ENCODE results near the gene DNAH1.

DNAH1 gene

GRCh38 chr3:52403271-52403841 lies 87.2 kb downstream of the DNAH1 start:
- Histone ChIP-seq H3K27ac (no peak overlapping the region), H3K4me1 (peaks cover 0 to 17% (median 8%) of the 10 kb centered on the region in 4 donors), H3K9me3 (no peaks in the 10 kb centered on the region), H3K36me3 (peaks cover 56 to 95% (median 72%) of the 10 kb centered on the region in 3 donors), H3K27me3 (no peaks in the 10 kb centered on the region), H3K4me3 (no peak overlapping the region)
- intact Hi-C loops (cut with DNase I; ENCODE audit: low total_unique reads): no loop called here
- TF ChIP-seq CTCF (IDR thresholded peaks at IDR 0.05): no peak
- DNase-seq: peak in 1 of 2 donors; percentile 58

- intact Hi-C loops (cut with DNase I; ENCODE audit: low total_unique reads): no loop called here
- no peaks in the 10 kb centered on the region for H3K27me3 ChIP-seq
- no peaks in the 10 kb centered on the region for H3K9me3 ChIP-seq
- TF ChIP-seq CTCF (IDR thresholded peaks at IDR 0.05): no peak
- H3K4me1 ChIP-seq: peaks cover 0 to 23% (median 14%) of the 10 kb centered on the region in 4 donors
- H3K4me3 ChIP-seq: no peak overlapping the region
- H3K36me3 ChIP-seq: peaks cover 56 to 90% (median 72%) of the 10 kb centered on the region in 3 donors
- peak in 1 of 2 donors; percentile 68 for DNase-seq
- H3K27ac ChIP-seq: no peak overlapping the region
These were observed 87.8 kb downstream of the DNAH1 start for GRCh38 chr3:52403955-52404354.

GRCh38 chr3:52404391-52404790 lies 88.3 kb downstream of the DNAH1 start:
- peaks cover 56 to 86% (median 72%) of the 10 kb centered on the region in 3 donors for H3K36me3 ChIP-seq
- H3K4me1 ChIP-seq: peaks cover 0 to 28% (median 19%) of the 10 kb centered on the region in 4 donors
- H3K27me3 ChIP-seq: no peaks in the 10 kb centered on the region
- no peak overlapping the region for H3K27ac ChIP-seq
- no peak for DNase-seq
- intact Hi-C loops (cut with DNase I; ENCODE audit: low total_unique reads): no loop called here
- H3K9me3 ChIP-seq: no peaks in the 10 kb centered on the region
- TF ChIP-seq CTCF (IDR thresholded peaks at IDR 0.05): no peak
- no peak overlapping the region for H3K4me3 ChIP-seq

- intact Hi-C loops (cut with DNase I; ENCODE audit: low total_unique reads): loop anchor here (5.0 kb wide), 1 partner anchor 113 kb away; no protein-coding TSS in a partner anchor
- peaks cover 56 to 80% (median 72%) of the 10 kb centered on the region in 3 donors for H3K36me3 ChIP-seq
- peak in 1 of 2 donors; percentile 61 for DNase-seq
These were observed 88.9 kb downstream of the DNAH1 start for GRCh38 chr3:52405066-52405465.

GRCh38 chr3:52405601-52406110 lies 89.5 kb downstream of the DNAH1 start:
- Histone ChIP-seq H3K36me3 (peaks cover 56 to 74% (median 66%) of the 10 kb centered on the region in 3 donors), H3K9me3 (no peaks in the 10 kb centered on the region), H3K4me3 (no peak overlapping the region), H3K4me1 (peaks cover 0 to 30% (median 20%) of the 10 kb centered on the region in 4 donors), H3K27ac (no peak overlapping the region), H3K27me3 (no peaks in the 10 kb centered on the region)
- TF ChIP-seq CTCF (IDR thresholded peaks at IDR 0.05): no peak
- intact Hi-C loops (cut with DNase I; ENCODE audit: low total_unique reads): loop anchor here (5.0 kb wide), 1 partner anchor 113 kb away; no protein-coding TSS in a partner anchor
- peak in 1 of 2 donors; percentile 27 for DNase-seq

More at GRCh38 chr3:52405066-52405465, 88.9 kb downstream of the DNAH1 start:
- H3K4me1 ChIP-seq: peaks cover 0 to 30% (median 20%) of the 10 kb centered on the region in 4 donors
- no peak overlapping the region for H3K4me3 ChIP-seq
- TF ChIP-seq CTCF (IDR thresholded peaks at IDR 0.05): no peak
- no peaks in the 10 kb centered on the region for H3K27me3 ChIP-seq
- no peak overlapping the region for H3K27ac ChIP-seq
- H3K9me3 ChIP-seq: no peaks in the 10 kb centered on the region
